M059J (cell line): Measurements from ENCODE around the gene STIL. TPM values are rescaled to one million over a fixed set of nuclear protein-coding genes. Genes with fewer than 3 reads are reported as not detected.
"Not testable (repeated sequence)": the region's sequence is repeated elsewhere in the genome, so short reads cannot be mapped to it uniquely, and the experiment has no call there.

ENCODE experiments used
- DNase-seq: peaks from one replicate; pipeline ENCODE4 v3.0.0-alpha.2; 2012; ENCODE audit warnings: low read depth
- total RNA-seq: library from RNA; depleted of rRNA; stranded (reverse); fragments of >200 nt; shearing (Covaris generic); gene quantifications from 2 replicates; pipeline ENCODE4 v1.2.3, GENCODE V29; 2014; rRNA removed

Gene STIL
- 34.4 and 48.1 TPM in 2 replicates for total RNA-seq

- DNase-seq, result peak; percentile 100
Measured at GRCh38 chr1:47313915-47314664, at the start of gene STIL. TSS of gene STIL (minus strand) at chr1:47314147. CDS start at chr1:47310319, 3,828 bp downstream.

GRCh38 chr1:47362828-47363227, 48.9 kb upstream of the STIL start:
- no peak for DNase-seq

GRCh38 chr1:47361380-47361779, 47.4 kb upstream of the STIL start:
- DNase-seq, result no peak

GRCh38 chr1:47351305-47351704, 37.4 kb upstream of the STIL start:
- DNase-seq, result peak; percentile 57

- DNase-seq, result no peak
Measured at GRCh38 chr1:47348246-47348645, 34.3 kb upstream of the STIL start.

GRCh38 chr1:47347735-47348134, 33.8 kb upstream of the STIL start:
- no peak for DNase-seq

- not testable (repeated sequence) for DNase-seq
Measured at GRCh38 chr1:47346979-47347378, 33.0 kb upstream of the STIL start.

GRCh38 chr1:47340227-47340626, 26.3 kb upstream of the STIL start:
- DNase-seq, result no peak

GRCh38 chr1:47338249-47339077, 24.5 kb upstream of the STIL start:
- DNase-seq, result no peak

- DNase-seq, result no peak
Measured at GRCh38 chr1:47337350-47337749, 23.4 kb upstream of the STIL start.

- DNase-seq, result no peak
Measured at GRCh38 chr1:47334765-47335435, 21.0 kb upstream of the STIL start.

GRCh38 chr1:47333922-47334764, 20.2 kb upstream of the STIL start:
- DNase-seq, result peak; percentile 81

- peak; percentile 88 for DNase-seq
Measured at GRCh38 chr1:47333578-47333921, 19.6 kb upstream of the STIL start, which contains the start of gene CMPK1. TSS of gene CMPK1 (plus strand) at chr1:47333790. CDS start at chr1:47333946, 156 bp downstream.

GRCh38 chr1:47332779-47333577, 19.0 kb upstream of the STIL start:
- no peak for DNase-seq

GRCh38 chr1:47331875-47332274, 17.9 kb upstream of the STIL start:
- DNase-seq, result no peak

- no peak for DNase-seq
Measured at GRCh38 chr1:47330212-47330611, 16.3 kb upstream of the STIL start.

GRCh38 chr1:47328992-47329391, 15.0 kb upstream of the STIL start:
- no peak for DNase-seq

- no peak for DNase-seq
Measured at GRCh38 chr1:47326271-47326670, 12.3 kb upstream of the STIL start.

GRCh38 chr1:47325528-47325927, 11.6 kb upstream of the STIL start:
- no peak for DNase-seq

GRCh38 chr1:47324682-47325081, 10.7 kb upstream of the STIL start:
- no peak for DNase-seq

- no peak for DNase-seq
Measured at GRCh38 chr1:47323599-47324031, 9.7 kb upstream of the STIL start.
